K562 (cell line): ENCODE data around the gene DAPK1. TPM values are rescaled to one million over a fixed set of nuclear protein-coding genes. Genes with fewer than 3 reads are reported as not detected.

Experiments used
- C11orf30 ChIP-seq: fragments of 450-650 bp; IDR thresholded peaks from 2 replicates; pipeline ENCODE4 v1.6.1; 2016; ENCODE audit warnings: low read depth, mild to moderate bottlenecking
- DLX4 ChIP-seq: fragments of 250-450 bp; sonication (Bioruptor Pico); IDR thresholded peaks from 2 replicates; pipeline ENCODE4 v1.6.1; 2021; ENCODE audit warnings: mild to moderate bottlenecking
- EP300 ChIP-seq: IDR thresholded peaks from 2 replicates; pipeline ENCODE4 v1.6.1; 2012; ENCODE audit warnings: low read length, improper control_type of control experiment
- MAFK ChIP-seq: IDR thresholded peaks from 2 replicates; pipeline ENCODE4 v1.6.1; 2011; ENCODE audit warnings: low read length, improper control_type of control experiment
- SLC30A9 ChIP-seq: fragments of 250-450 bp; sonication (Bioruptor Pico); IDR thresholded peaks from 2 replicates; pipeline ENCODE4 v1.8.0; 2022; ENCODE audit warnings: mild to moderate bottlenecking, moderate library complexity
- SMAD1 ChIP-seq: fragments of 150-350 bp; IDR thresholded peaks from 2 replicates; pipeline ENCODE4 v1.6.1; 2014; ENCODE audit warnings: low read length, low read depth; ENCODE audit not compliant: partially characterized antibody
- SMAD3 ChIP-seq: fragments of 450-650 bp; formaldehyde crosslinking; conservative IDR thresholded peaks from 2 replicates; pipeline ENCODE4 v1.4.0; 2020; ENCODE audit warnings: mild to moderate bottlenecking
- TRIM24 ChIP-seq, 2 experiments: fragments of 450-650 bp; IDR thresholded peaks; 2 replicates each; pipeline ENCODE4 v1.6.1; 2016
- ZNF184 ChIP-seq: sonication (generic); formaldehyde crosslinking; IDR thresholded peaks from 2 replicates; pipeline ENCODE4 v1.5.0; 2020; ENCODE audit warnings: missing genetic modification reagents
- ZNF347 ChIP-seq: fragments of 450-650 bp; formaldehyde crosslinking; IDR thresholded peaks from 2 replicates; pipeline ENCODE4 v1.4.0; 2020; ENCODE audit warnings: low read depth, mild to moderate bottlenecking, moderate library complexity
- polyA plus RNA-seq, 8 experiments: library from polyadenylated mRNA; depleted of rRNA in 4 of 8; stranded (reverse) in 5 of 8; unstranded in 3 of 8; fragments of >200 nt; fragmentation: Nextera tagmentation in 2 of 8; fragmentation: Illumina TruSeq in 1 of 8; extraction: Ambion mirVana in 2 of 8; extraction: Trizol in 1 of 8; gene quantifications; 2 replicates each; pipeline versions ENCODE4 v1.2.1 to v1.2.3, GENCODE V29; 2011 to 2014; ENCODE audit warnings: inconsistent platforms in 1 of 8, missing spikeins in 1 of 8
- total RNA-seq, 7 experiments: library from RNA; depleted of rRNA in 6 of 7; stranded (reverse); fragments of >200 nt in 6 of 7; fragmentation: Illumina TruSeq in 2 of 7; extraction: Trizol in 2 of 7; gene quantifications; 2 replicates each; pipeline versions ENCODE4 v1.2.1 to v1.2.3, GENCODE V29; 2011 to 2021; ENCODE audit warnings: low replicate concordance in 1 of 7
- TF ChIP-seq, protein P1 (sequence below), 2 experiments: fragments of 200-800 bp in 1 of 2; sonication (Bioruptor generic) in 1 of 2; sonication (generic) in 1 of 2; formaldehyde crosslinking in 1 of 2; IDR thresholded peaks in 1 of 2; conservative IDR thresholded peaks in 1 of 2; 2 replicates each; pipeline versions ENCODE4 v1.5.0 to v1.6.1; 2016 to 2020; ENCODE audit warnings: missing compliant biosample characterization in 1 of 2, missing genetic modification characterization in 1 of 2, missing genetic modification reagents in 1 of 2
- TF ChIP-seq, protein P2 (sequence below), 2 experiments: IDR thresholded peaks in 1 of 2; conservative IDR thresholded peaks in 1 of 2; 2 replicates each; pipeline ENCODE4 v1.6.1; 2016; ENCODE audit warnings: low read depth in 2 of 2, mild to moderate bottlenecking in 1 of 2, missing compliant biosample characterization in 1 of 2, missing genetic modification characterization in 1 of 2, moderate library complexity in 1 of 2
- TF ChIP-seq, protein P3 (sequence below): fragments of 450-650 bp; formaldehyde crosslinking; conservative IDR thresholded peaks from 2 replicates; pipeline ENCODE4 v1.4.0; 2022; ENCODE audit warnings: mild to moderate bottlenecking, missing genetic modification characterization

Gene DAPK1
- total and polyA plus RNA-seq, 9 of the 15 experiments (the other 6 are each of a cell fraction or from before 2014, with no cell fraction given): 1.7 to 26.4 (median 15.8) TPM

DNA sequence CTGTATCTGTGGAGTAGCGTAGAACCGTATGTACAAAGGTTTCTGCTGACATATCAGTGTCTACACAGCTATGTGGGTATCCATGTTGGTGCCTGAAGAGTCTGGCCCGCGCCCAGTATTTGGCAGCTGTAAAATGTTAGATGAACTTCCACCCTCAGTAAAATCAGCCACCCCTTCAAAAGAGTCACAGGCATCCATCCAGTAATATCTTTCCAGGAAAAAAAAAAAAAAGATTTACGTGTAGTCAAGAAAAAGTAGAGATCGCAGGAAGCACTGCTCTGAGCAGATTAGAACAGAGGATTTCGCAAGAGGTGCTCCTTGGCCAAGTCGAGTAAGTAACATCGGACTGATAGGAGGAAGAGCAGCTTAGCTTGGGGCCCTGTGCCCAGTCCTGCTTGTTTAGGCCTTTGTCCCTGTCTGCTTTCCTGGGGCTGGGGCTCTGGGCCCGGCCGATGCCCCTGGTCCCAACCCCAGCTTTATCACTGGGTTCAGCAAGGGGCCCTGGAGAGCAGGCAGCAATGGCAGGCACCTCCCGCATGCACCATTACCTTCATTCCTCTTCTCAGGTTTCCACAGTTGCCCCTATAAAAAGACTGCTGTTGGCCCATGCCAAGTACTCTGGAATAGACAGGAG lies 21.2 kb downstream of the DAPK1 start (continued):
- TF ChIP-seq, protein P1, sequence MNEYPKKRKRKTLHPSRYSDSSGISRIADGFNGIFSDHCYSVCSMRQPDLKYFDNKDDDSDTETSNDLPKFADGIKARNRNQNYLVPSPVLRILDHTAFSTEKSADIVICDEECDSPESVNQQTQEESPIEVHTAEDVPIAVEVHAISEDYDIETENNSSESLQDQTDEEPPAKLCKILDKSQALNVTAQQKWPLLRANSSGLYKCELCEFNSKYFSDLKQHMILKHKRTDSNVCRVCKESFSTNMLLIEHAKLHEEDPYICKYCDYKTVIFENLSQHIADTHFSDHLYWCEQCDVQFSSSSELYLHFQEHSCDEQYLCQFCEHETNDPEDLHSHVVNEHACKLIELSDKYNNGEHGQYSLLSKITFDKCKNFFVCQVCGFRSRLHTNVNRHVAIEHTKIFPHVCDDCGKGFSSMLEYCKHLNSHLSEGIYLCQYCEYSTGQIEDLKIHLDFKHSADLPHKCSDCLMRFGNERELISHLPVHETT (CRISPR knock-in tag; conservative IDR thresholded peaks at IDR 0.05 in 1 of 2, IDR thresholded peaks at IDR 0.05 in 1 of 2): peak in 1 of 2 experiments; percentile 68; a peak in 2 of 4 replicates
- TF ChIP-seq C11orf30 (peak; percentile 31; the same call in 1 of the 2 replicates), SMAD1 (no peak), EP300 (peak; percentile 97), SLC30A9 (CRISPR knock-in tag) (no peak), TRIM24 (IDR thresholded peaks at IDR 0.05) (peak; percentile 95 to 96), ZNF184 (no peak), MAFK (no peak), ZNF347 (CRISPR knock-in tag) (no peak), DLX4 (CRISPR knock-in tag) (no peak), SMAD3 (CRISPR knock-in tag) (no peak)
- TF ChIP-seq, protein P2, sequence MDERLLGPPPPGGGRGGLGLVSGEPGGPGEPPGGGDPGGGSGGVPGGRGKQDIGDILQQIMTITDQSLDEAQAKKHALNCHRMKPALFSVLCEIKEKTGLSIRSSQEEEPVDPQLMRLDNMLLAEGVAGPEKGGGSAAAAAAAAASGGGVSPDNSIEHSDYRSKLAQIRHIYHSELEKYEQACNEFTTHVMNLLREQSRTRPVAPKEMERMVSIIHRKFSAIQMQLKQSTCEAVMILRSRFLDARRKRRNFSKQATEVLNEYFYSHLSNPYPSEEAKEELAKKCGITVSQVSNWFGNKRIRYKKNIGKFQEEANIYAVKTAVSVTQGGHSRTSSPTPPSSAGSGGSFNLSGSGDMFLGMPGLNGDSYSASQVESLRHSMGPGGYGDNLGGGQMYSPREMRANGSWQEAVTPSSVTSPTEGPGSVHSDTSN (CRISPR knock-in tag; IDR thresholded peaks at IDR 0.05; ENCODE audit: low read depth): no peak
- TF ChIP-seq, protein P2 (tag; conservative IDR thresholded peaks at IDR 0.05; ENCODE audit: low read depth): peak; percentile 92
- TF ChIP-seq, protein P3, sequence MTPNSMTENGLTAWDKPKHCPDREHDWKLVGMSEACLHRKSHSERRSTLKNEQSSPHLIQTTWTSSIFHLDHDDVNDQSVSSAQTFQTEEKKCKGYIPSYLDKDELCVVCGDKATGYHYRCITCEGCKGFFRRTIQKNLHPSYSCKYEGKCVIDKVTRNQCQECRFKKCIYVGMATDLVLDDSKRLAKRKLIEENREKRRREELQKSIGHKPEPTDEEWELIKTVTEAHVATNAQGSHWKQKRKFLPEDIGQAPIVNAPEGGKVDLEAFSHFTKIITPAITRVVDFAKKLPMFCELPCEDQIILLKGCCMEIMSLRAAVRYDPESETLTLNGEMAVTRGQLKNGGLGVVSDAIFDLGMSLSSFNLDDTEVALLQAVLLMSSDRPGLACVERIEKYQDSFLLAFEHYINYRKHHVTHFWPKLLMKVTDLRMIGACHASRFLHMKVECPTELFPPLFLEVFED (CRISPR knock-in tag): no peak
